ENCODE measurements around the gene CREB3L1.

Gene CREB3L1

DNA sequence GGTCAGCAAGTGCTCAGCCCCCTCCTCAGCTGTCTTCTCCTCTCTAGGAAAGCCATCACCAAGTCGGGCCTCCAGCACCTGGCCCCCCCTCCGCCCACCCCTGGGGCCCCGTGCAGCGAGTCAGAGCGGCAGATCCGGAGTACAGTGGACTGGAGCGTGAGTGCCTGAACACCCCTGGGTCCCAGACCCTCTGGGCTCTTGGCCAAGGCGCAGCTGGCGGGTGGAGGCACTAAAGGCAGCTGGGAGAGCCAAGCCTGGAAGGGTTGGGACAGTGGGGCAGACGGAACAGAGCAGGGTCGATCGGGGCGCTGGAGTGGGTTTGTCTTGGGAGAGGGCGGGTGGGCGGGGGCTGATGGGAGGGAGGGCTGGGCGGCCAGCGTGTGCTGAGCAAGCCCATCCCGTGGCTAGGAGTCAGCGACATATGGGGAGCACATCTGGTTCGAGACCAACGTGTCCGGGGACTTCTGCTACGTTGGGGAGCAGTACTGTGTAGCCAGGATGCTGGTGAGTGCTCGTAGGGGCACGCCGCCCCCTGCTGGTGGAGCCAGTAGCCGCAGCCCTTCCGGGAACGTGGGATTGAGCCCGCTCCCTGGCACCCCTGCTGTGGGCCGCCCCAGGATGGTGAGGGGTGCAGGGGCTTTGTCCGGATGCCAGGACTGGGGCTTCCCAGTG lies 89.9 kb downstream of the CREB3L1 start:
- no peak for DNase-seq

GRCh38 chr11:46367916-46368267 lies 90.4 kb downstream of the CREB3L1 start:
- DNase-seq, result no peak

GRCh38 chr11:46369458-46370152 lies 92.1 kb downstream of the CREB3L1 start:
- DNase-seq, result peak; percentile 51

DNA sequence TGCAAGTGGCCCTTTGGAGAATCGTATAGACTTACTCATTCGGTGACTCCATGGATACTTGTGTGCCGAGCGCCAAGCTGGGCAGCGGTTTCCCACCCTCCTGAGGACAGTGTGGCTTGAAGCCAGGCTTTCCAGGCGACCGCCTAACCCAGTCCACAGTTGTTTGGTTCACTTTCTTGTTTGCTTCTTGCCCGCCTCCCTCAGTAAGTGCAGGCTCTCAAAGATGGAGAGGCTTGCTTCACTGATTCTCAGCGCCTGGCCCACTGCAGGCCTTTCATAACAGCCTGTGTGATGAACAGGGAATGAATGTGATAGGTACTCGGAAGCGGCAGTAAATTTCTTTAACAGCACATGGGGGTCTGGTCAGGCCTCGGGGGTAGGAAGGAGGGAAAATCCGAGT lies 92.8 kb downstream of the CREB3L1 start:
- DNase-seq, result no peak
